Suprapubic skin (tissue), 4 donors: ENCODE results near the gene ARHGDIG. TPM values are rescaled to one million over a fixed set of nuclear protein-coding genes. Genes with fewer than 3 reads are reported as not detected.

Source experiments
- DNase-seq, 2 donors: peaks; one replicate each; pipeline ENCODE4 v3.0.0-alpha.2; 2019; ENCODE audit warnings: low spot score in 2 of 2
- H3K27ac ChIP-seq: fragments of 200-600 bp; sonication (generic); one replicate; pipeline ENCODE4 v1.5.1; 2019
- H3K27me3 ChIP-seq: fragments of 200-600 bp; sonication (generic); one replicate; pipeline ENCODE4 v1.5.1; 2019
- H3K36me3 ChIP-seq: fragments of 200-600 bp; sonication (generic); one replicate; pipeline ENCODE4 v1.5.1; 2019
- H3K4me1 ChIP-seq: fragments of 200-600 bp; sonication (generic); one replicate; pipeline ENCODE4 v1.5.1; 2019
- H3K4me3 ChIP-seq: fragments of 200-600 bp; sonication (generic); one replicate; pipeline ENCODE4 v1.5.1; 2019; ENCODE audit warnings: mild to moderate bottlenecking
- H3K9me3 ChIP-seq: fragments of 200-600 bp; sonication (generic); one replicate; pipeline ENCODE4 v1.5.1; 2019
- CTCF ChIP-seq, 2 donors: fragments of 200-600 bp in 1 of 2; fragments of 450-650 bp in 1 of 2; sonication (generic) in 1 of 2; IDR thresholded peaks; one replicate each; pipeline ENCODE4 v1.5.1; 2016 to 2019; ENCODE audit warnings: antibody characterized with exemption in 2 of 2, mild to moderate bottlenecking in 1 of 2, moderate library complexity in 1 of 2
- EP300 ChIP-seq: sonication (generic); formaldehyde crosslinking; IDR thresholded peaks from one replicate; pipeline ENCODE4 v1.6.1; 2017; ENCODE audit warnings: antibody characterized with exemption
- POLR2A ChIP-seq, 2 donors: fragments of 450-650 bp; IDR thresholded peaks; one replicate each; pipeline ENCODE4 v1.6.1; 2017; ENCODE audit warnings: antibody characterized with exemption in 2 of 2, mild to moderate bottlenecking in 2 of 2, moderate library complexity in 2 of 2
- POLR2AphosphoS5 ChIP-seq, 3 donors: sonication (generic); formaldehyde crosslinking; IDR thresholded peaks; one replicate each; pipeline ENCODE4 v1.6.1; 2017; ENCODE audit warnings: antibody characterized with exemption in 3 of 3
- WGBS: methylation state at CpG from one replicate; pipeline ENCODE4 v1.1.5; 2018; 5-methylcytosine and 5-hydroxymethylcytosine counted together
- total RNA-seq, 4 donors: library from RNA; depleted of rRNA; stranded (reverse); fragments of >200 nt; gene quantifications; one replicate each; pipeline ENCODE4 v1.1.0, GENCODE V29; 2016

Gene ARHGDIG
- total RNA-seq, 4 donors from 2014 or later: not detected

- H3K9me3 ChIP-seq: no peaks in the 10 kb centered on the region
- no peak overlapping the region for H3K27ac ChIP-seq
- 83% methylated on average over 10 of the region's 16 CpGs for WGBS
- H3K36me3 ChIP-seq: peaks cover 56% of the 10 kb centered on the region
- TF ChIP-seq EP300 (no peak), POLR2A (IDR thresholded peaks at IDR 0.05) (no peak), POLR2AphosphoS5 (IDR thresholded peaks at IDR 0.05) (no peak), CTCF (IDR thresholded peaks at IDR 0.05) (no peak)
- H3K4me1 ChIP-seq: no peaks in the 10 kb centered on the region
- no peak overlapping the region for H3K4me3 ChIP-seq
- no peaks in the 10 kb centered on the region for H3K27me3 ChIP-seq
- no peak for DNase-seq
Measured at GRCh38 chr16:314351-314750, 34.0 kb downstream of the ARHGDIG start.

GRCh38 chr16:314795-315299, 34.5 kb downstream of the ARHGDIG start:
- no peaks in the 10 kb centered on the region for H3K27me3 ChIP-seq
- no peaks in the 10 kb centered on the region for H3K4me1 ChIP-seq
- TF ChIP-seq POLR2AphosphoS5 (IDR thresholded peaks at IDR 0.05): no peak
- no peak for TF ChIP-seq POLR2A (IDR thresholded peaks at IDR 0.05)
- no peak for TF ChIP-seq CTCF (IDR thresholded peaks at IDR 0.05)
- no peak for TF ChIP-seq EP300
- peaks cover 53% of the 10 kb centered on the region for H3K36me3 ChIP-seq
- H3K9me3 ChIP-seq: no peaks in the 10 kb centered on the region
- no peak overlapping the region for H3K27ac ChIP-seq
- DNase-seq: no peak
- H3K4me3 ChIP-seq: no peak overlapping the region
- WGBS: 71% methylated on average over 14 of the region's 14 CpGs

- 94% methylated on average over 9 of the region's 19 CpGs for WGBS
- H3K27me3 ChIP-seq: no peaks in the 10 kb centered on the region
- no peak overlapping the region for H3K27ac ChIP-seq
- peaks cover 48% of the 10 kb centered on the region for H3K36me3 ChIP-seq
- no peak for TF ChIP-seq EP300
- no peak for DNase-seq
- H3K4me1 ChIP-seq: no peaks in the 10 kb centered on the region
- H3K9me3 ChIP-seq: no peaks in the 10 kb centered on the region
- H3K4me3 ChIP-seq: no peak overlapping the region
Measured at GRCh38 chr16:316741-317464, 36.5 kb downstream of the ARHGDIG start.

GRCh38 chr16:317583-317982, 37.2 kb downstream of the ARHGDIG start:
- Histone ChIP-seq H3K4me3 (no peak overlapping the region), H3K27me3 (no peaks in the 10 kb centered on the region), H3K27ac (no peak overlapping the region), H3K36me3 (peaks cover 41% of the 10 kb centered on the region), H3K9me3 (no peaks in the 10 kb centered on the region), H3K4me1 (no peaks in the 10 kb centered on the region)
- no peak for TF ChIP-seq POLR2AphosphoS5 (IDR thresholded peaks at IDR 0.05)
- no peak for TF ChIP-seq CTCF (IDR thresholded peaks at IDR 0.05)
- no peak for TF ChIP-seq EP300
- TF ChIP-seq POLR2A (IDR thresholded peaks at IDR 0.05): no peak
- 89% methylated on average over 3 of the region's 5 CpGs for WGBS
- DNase-seq: no peak

- no peaks in the 10 kb centered on the region for H3K4me1 ChIP-seq
- DNase-seq: no peak
- 93% methylated on average over 22 of the region's 22 CpGs for WGBS
- no peak overlapping the region for H3K4me3 ChIP-seq
- no peak overlapping the region for H3K27ac ChIP-seq
- no peaks in the 10 kb centered on the region for H3K9me3 ChIP-seq
- TF ChIP-seq POLR2AphosphoS5 (IDR thresholded peaks at IDR 0.05) (no peak), CTCF (IDR thresholded peaks at IDR 0.05) (no peak)
- peaks cover 31% of the 10 kb centered on the region for H3K36me3 ChIP-seq
- H3K27me3 ChIP-seq: no peaks in the 10 kb centered on the region
Measured at GRCh38 chr16:318628-319027, 38.2 kb downstream of the ARHGDIG start.
